ENCODE measurements around the gene C16orf87. TPM values are rescaled to one million over a fixed set of nuclear protein-coding genes. Genes with fewer than 3 reads are reported as not detected.

Gene C16orf87
- total RNA-seq, 4 donors from 2014 or later = 7.9 to 13.5 (median 10.6) TPM

- Histone ChIP-seq H3K27ac (no peak overlapping the region), H3K27me3 (no peaks in the 10 kb centered on the region)
Measured at GRCh38 chr16:46855389-46855788, 24.4 kb upstream of the C16orf87 start.

GRCh38 chr16:46854846-46855245 lies 23.9 kb upstream of the C16orf87 start:
- Histone ChIP-seq H3K27me3 (no peaks in the 10 kb centered on the region), H3K4me1 (no peaks in the 10 kb centered on the region), H3K4me3 (no peak overlapping the region), H3K27ac (no peak overlapping the region), H3K36me3 (no peaks in the 10 kb centered on the region), H3K9me3 (no peaks in the 10 kb centered on the region)
- no peak for DNase-seq
- no peak for TF ChIP-seq POLR2A (IDR thresholded peaks at IDR 0.05)
- TF ChIP-seq CTCF (IDR thresholded peaks at IDR 0.05) = no peak

More at GRCh38 chr16:46855389-46855788, 24.4 kb upstream of the C16orf87 start:
- Histone ChIP-seq H3K9me3 (no peaks in the 10 kb centered on the region), H3K4me1 (no peaks in the 10 kb centered on the region), H3K36me3 (no peaks in the 10 kb centered on the region), H3K4me3 (no peak overlapping the region)
- no peak for DNase-seq
- no peak for TF ChIP-seq CTCF (IDR thresholded peaks at IDR 0.05)
- TF ChIP-seq POLR2A (IDR thresholded peaks at IDR 0.05) = no peak

GRCh38 chr16:46853713-46854443 lies 22.9 kb upstream of the C16orf87 start:
- no peaks in the 10 kb centered on the region for H3K4me1 ChIP-seq
- DNase-seq = peak; percentile 67 to 92 (median 83)
- no peaks in the 10 kb centered on the region for H3K27me3 ChIP-seq
- H3K36me3 ChIP-seq = no peaks in the 10 kb centered on the region
- no peaks in the 10 kb centered on the region for H3K9me3 ChIP-seq
- no peak overlapping the region for H3K27ac ChIP-seq
- H3K4me3 ChIP-seq = no peak overlapping the region
- TF ChIP-seq CTCF (IDR thresholded peaks at IDR 0.05) = peak in 5 of 6 experiments; percentile 26 to 88 (median 82)
- no peak for TF ChIP-seq POLR2A (IDR thresholded peaks at IDR 0.05)

- Histone ChIP-seq H3K27me3 (no peaks in the 10 kb centered on the region), H3K27ac (no peak overlapping the region), H3K4me3 (no peak overlapping the region), H3K9me3 (no peaks in the 10 kb centered on the region), H3K36me3 (no peaks in the 10 kb centered on the region), H3K4me1 (no peaks in the 10 kb centered on the region)
- DNase-seq = no peak
- TF ChIP-seq POLR2A (IDR thresholded peaks at IDR 0.05) (no peak), CTCF (IDR thresholded peaks at IDR 0.05) (no peak)
Measured at GRCh38 chr16:46852130-46852529, 21.1 kb upstream of the C16orf87 start.

GRCh38 chr16:46850619-46851555 lies 19.9 kb upstream of the C16orf87 start:
- no peak overlapping the region for H3K4me3 ChIP-seq
- no peaks in the 10 kb centered on the region for H3K27me3 ChIP-seq
- no peaks in the 10 kb centered on the region for H3K4me1 ChIP-seq
- TF ChIP-seq POLR2A (IDR thresholded peaks at IDR 0.05) = no peak
- TF ChIP-seq CTCF (IDR thresholded peaks at IDR 0.05) = no peak
- DNase-seq = no peak
- peak overlapping the region; percentile 3 to 57 (median 28) for H3K27ac ChIP-seq
- H3K9me3 ChIP-seq = no peaks in the 10 kb centered on the region
- H3K36me3 ChIP-seq = no peaks in the 10 kb centered on the region
